HepG2 (cell line): ENCODE results near the gene LMBRD2. TPM values are rescaled to one million over a fixed set of nuclear protein-coding genes. Genes with fewer than 3 reads are reported as not detected.

Experiments
- ASH2L ChIP-seq: fragments of 300-600, 200-600 bp; sonication (generic); IDR thresholded peaks from 2 replicates; pipeline ENCODE4 v1.7.0; 2017; ENCODE audit warnings: low read depth, mild to moderate bottlenecking, moderate library complexity, mixed read lengths, low read length; ENCODE audit not compliant: insufficient read length
- ATF7 ChIP-seq, 2 experiments: fragments of 450-650 bp in 1 of 2; sonication (generic) in 1 of 2; formaldehyde crosslinking in 1 of 2; IDR thresholded peaks; 2 replicates each; pipeline versions ENCODE4 v1.4.0 to v1.6.1; 2016 to 2020; ENCODE audit warnings: antibody characterized with exemption in 1 of 2, mild to moderate bottlenecking in 1 of 2, missing genetic modification reagents in 1 of 2
- CSRNP1 ChIP-seq: sonication (generic); formaldehyde crosslinking; IDR thresholded peaks from 2 replicates; pipeline ENCODE4 v1.8.1; 2023; ENCODE audit warnings: mild to moderate bottlenecking, missing genetic modification reagents
- DMAP1 ChIP-seq: IDR thresholded peaks from 2 replicates; pipeline ENCODE4 v1.6.1; 2016
- KLF9 ChIP-seq: IDR thresholded peaks from 2 replicates; pipeline ENCODE4 v1.6.1; 2016; ENCODE audit warnings: low read depth
- MED1 ChIP-seq: sonication (generic); formaldehyde crosslinking; IDR thresholded peaks from 2 replicates; pipeline ENCODE4 v1.4.0; 2020; ENCODE audit warnings: missing genetic modification reagents
- MXD1 ChIP-seq: sonication (generic); formaldehyde crosslinking; IDR thresholded peaks from 2 replicates; pipeline ENCODE4 v1.4.0; 2020; ENCODE audit warnings: mild to moderate bottlenecking, missing genetic modification reagents
- MXD4 ChIP-seq: IDR thresholded peaks from 2 replicates; pipeline ENCODE4 v1.6.1; 2016; ENCODE audit warnings: mild to moderate bottlenecking, missing biosample characterization, missing genetic modification reagents
- PBX3 ChIP-seq: sonication (generic); formaldehyde crosslinking; IDR thresholded peaks from 2 replicates; pipeline ENCODE4 v1.8.1; 2023; ENCODE audit warnings: missing genetic modification reagents, inconsistent platforms, borderline replicate concordance
- PREB ChIP-seq: sonication (generic); formaldehyde crosslinking; IDR thresholded peaks from 2 replicates; pipeline ENCODE4 v1.4.0; 2020; ENCODE audit warnings: missing genetic modification reagents
- RXRA ChIP-seq: sonication (generic); formaldehyde crosslinking; IDR thresholded peaks from 2 replicates; pipeline ENCODE4 v1.5.1; 2020; ENCODE audit warnings: missing genetic modification reagents
- SAP130 ChIP-seq: IDR thresholded peaks from 2 replicates; pipeline ENCODE4 v1.6.1; 2016; ENCODE audit warnings: low read depth
- SNAPC4 ChIP-seq: sonication (generic); formaldehyde crosslinking; IDR thresholded peaks from 2 replicates; pipeline ENCODE4 v1.4.0; 2020; ENCODE audit warnings: mild to moderate bottlenecking, missing genetic modification reagents
- ZNF101 ChIP-seq: sonication (generic); formaldehyde crosslinking; IDR thresholded peaks from 2 replicates; pipeline ENCODE4 v1.4.0; 2020; ENCODE audit warnings: mild to moderate bottlenecking, low read depth, missing genetic modification reagents, borderline replicate concordance
- ZNF18 ChIP-seq: sonication (generic); formaldehyde crosslinking; IDR thresholded peaks from 2 replicates; pipeline ENCODE4 v1.8.0; 2022; ENCODE audit warnings: mild to moderate bottlenecking, missing genetic modification reagents; ENCODE audit not compliant: insufficient replicate concordance
- ZNF501 ChIP-seq: sonication (generic); formaldehyde crosslinking; IDR thresholded peaks from 2 replicates; pipeline ENCODE4 v1.5.1; 2020; ENCODE audit warnings: mild to moderate bottlenecking, moderate library complexity, missing genetic modification reagents
- ZNF629 ChIP-seq: sonication (generic); formaldehyde crosslinking; conservative IDR thresholded peaks from 2 replicates; pipeline ENCODE4 v1.5.0; 2020; ENCODE audit warnings: missing genetic modification reagents
- ZNF691 ChIP-seq: sonication (generic); formaldehyde crosslinking; IDR thresholded peaks from 2 replicates; pipeline ENCODE4 v1.4.0; 2020; ENCODE audit warnings: missing genetic modification reagents, low read depth, mild to moderate bottlenecking, borderline replicate concordance
- polyA plus RNA-seq, 8 experiments: library from polyadenylated mRNA; depleted of rRNA in 3 of 8; stranded (reverse) in 7 of 8; unstranded in 1 of 8; fragments of >200 nt; fragmentation: Illumina TruSeq in 4 of 8; extraction: Trizol in 4 of 8; gene quantifications; 2 replicates each; pipeline versions ENCODE4 v1.2.1 to v1.2.3, GENCODE V29; 2011 to 2016; ENCODE audit warnings: low read depth in 4 of 8, missing spikeins in 1 of 8, mixed read lengths in 1 of 8; ENCODE audit not compliant: insufficient read depth in 1 of 8
- total RNA-seq, 5 experiments: library from RNA; depleted of rRNA; stranded (reverse); fragments of >200 nt; fragmentation: Illumina TruSeq; extraction: Trizol; gene quantifications; 2 replicates each; pipeline ENCODE4 v1.2.3, GENCODE V29; 2016; ENCODE audit warnings: low read depth in 1 of 5

LMBRD2 gene
- total and polyA plus RNA-seq, 2 of the 13 experiments (the other 11 are each of a cell fraction or from before 2014, with no cell fraction given): 2.0 to 4.7 TPM

- TF ChIP-seq ZNF691 (CRISPR knock-in tag) (no peak; the same call in 1 of the 2 replicates), MED1 (CRISPR knock-in tag) (peak; percentile 69; the same call in 1 of the 2 replicates), PREB (CRISPR knock-in tag) (no peak), CSRNP1 (CRISPR knock-in tag) (no peak), MXD1 (CRISPR knock-in tag) (no peak), ZNF18 (CRISPR knock-in tag) (no peak), DMAP1 (CRISPR knock-in tag) (no peak), ZNF101 (CRISPR knock-in tag) (no peak), ATF7 (IDR thresholded peaks at IDR 0.05) (no peak), ATF7 (CRISPR knock-in tag; IDR thresholded peaks at IDR 0.05) (no peak), SAP130 (CRISPR knock-in tag) (peak; percentile 83), SNAPC4 (no peak), ZNF629 (CRISPR knock-in tag) (no peak), RXRA (CRISPR knock-in tag) (peak; percentile 77; the same call in 1 of the 2 replicates), MXD4 (CRISPR knock-in tag) (no peak), PBX3 (CRISPR knock-in tag) (no peak), KLF9 (no peak), ASH2L (no peak), ZNF501 (no peak)
Observed at GRCh38 chr5:36153726-36154125, 2.0 kb upstream of the LMBRD2 start (continued).
